GM18499 (cell line): ENCODE measurements around the gene CORO2A.
"Not testable (repeated sequence)": the region's sequence is repeated elsewhere in the genome, so short reads cannot be mapped to it uniquely, and the experiment has no call there.

Experiments
- ATAC-seq: cut with Tn5 transposase; IDR thresholded peaks from one replicate; pipeline ENCODE4 v1.9.1; 2021; ENCODE audit warnings: moderate number of reproducible peaks; ENCODE audit not compliant: insufficient read depth, unreplicated experiment

Gene CORO2A

DNA sequence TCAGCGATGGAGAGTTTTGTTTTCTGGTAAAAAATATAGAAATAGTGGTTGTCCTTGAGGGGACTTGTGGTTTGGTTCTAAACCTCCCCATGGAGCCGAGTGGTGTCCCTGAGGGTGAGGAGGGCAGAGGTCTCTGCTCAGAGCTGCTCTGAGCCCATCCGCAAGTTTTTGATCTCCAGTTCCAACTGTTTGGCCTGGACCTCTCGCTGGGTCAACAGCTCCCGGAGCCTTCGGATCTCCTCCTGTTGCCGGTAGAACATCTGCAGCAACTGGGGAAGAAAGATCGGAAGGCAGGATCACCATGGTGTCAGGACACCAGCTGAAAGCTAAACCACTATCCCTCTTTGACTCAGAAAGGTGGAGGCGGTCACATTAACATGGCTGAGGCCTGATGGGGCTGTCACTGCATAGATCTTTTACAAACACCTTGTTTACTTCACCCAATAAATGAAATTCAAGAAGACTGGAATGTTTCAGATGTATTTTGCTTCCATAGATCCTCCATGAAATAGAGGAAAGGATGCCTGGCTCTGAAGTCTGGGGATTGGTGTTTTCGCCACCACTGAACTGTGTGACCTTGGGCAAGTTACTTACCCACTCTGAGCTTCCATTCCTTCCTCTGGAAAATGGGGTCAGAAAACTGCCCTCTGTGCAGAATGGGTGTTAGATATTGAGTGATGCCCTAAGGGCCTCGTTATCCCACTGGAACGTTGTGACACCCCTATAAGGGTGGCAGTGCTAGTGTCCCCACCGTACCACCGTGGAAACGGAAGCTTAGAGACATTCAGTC lies 67.6 kb downstream of the CORO2A start:
- no peak for ATAC-seq

DNA sequence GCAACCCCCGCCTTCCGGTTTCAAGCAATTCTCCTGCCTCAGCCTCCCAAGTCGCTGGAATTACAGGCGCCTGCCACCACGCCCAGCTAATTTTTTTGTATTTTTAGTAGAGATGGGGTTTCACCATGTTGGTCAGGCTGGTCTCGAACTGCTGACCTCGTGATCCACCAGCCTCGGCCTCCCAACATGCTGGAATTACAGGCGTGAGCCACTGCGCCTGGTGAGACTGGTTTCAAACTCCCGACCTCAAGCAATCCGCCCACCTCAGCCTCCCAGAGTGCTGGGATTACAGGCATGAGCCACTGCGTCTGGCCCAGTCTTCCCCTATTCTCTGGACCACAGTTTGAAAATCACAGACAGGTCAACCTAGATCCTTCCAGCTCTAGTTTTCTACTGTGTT lies 68.3 kb downstream of the CORO2A start:
- ATAC-seq: not testable (repeated sequence)

DNA sequence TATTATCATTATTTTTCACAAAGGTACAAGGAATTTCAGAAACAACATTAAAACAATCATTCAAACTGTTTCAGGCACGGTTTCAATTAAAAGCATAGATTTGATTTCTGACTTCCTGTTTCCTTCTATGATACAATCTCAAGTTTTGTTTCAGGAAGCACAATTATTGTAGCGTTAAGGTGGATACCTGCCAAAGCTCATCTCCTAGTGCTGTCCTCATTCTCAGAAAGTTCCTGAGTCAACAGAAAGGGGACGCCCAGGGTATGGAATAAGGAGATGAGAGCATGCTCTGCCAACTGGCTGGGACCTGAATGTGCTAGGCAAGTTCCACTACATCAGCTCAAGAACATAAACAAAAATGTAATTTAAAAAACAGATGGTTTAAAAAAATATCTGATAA lies 71.4 kb downstream of the CORO2A start:
- ATAC-seq: no peak

DNA sequence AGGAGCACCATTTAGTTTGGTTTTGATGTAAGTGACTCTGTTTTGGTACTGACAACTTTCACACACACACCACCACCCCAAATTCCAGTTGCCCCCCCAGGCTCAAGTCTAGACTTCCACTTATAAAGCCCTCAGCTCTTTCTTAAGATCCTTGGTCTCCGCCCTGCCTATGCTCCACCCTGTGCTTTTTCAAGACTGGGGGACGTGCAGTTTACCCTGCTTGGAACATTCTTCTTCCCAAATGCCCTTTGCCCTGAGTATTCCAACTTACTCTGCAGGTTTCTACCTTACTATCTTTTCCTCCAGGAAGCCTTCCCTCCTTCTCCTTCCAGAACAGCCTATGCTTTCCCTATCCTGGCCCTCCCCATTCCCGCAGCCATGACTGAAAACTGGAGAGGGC lies 72.0 kb downstream of the CORO2A start:
- ATAC-seq: no peak

DNA sequence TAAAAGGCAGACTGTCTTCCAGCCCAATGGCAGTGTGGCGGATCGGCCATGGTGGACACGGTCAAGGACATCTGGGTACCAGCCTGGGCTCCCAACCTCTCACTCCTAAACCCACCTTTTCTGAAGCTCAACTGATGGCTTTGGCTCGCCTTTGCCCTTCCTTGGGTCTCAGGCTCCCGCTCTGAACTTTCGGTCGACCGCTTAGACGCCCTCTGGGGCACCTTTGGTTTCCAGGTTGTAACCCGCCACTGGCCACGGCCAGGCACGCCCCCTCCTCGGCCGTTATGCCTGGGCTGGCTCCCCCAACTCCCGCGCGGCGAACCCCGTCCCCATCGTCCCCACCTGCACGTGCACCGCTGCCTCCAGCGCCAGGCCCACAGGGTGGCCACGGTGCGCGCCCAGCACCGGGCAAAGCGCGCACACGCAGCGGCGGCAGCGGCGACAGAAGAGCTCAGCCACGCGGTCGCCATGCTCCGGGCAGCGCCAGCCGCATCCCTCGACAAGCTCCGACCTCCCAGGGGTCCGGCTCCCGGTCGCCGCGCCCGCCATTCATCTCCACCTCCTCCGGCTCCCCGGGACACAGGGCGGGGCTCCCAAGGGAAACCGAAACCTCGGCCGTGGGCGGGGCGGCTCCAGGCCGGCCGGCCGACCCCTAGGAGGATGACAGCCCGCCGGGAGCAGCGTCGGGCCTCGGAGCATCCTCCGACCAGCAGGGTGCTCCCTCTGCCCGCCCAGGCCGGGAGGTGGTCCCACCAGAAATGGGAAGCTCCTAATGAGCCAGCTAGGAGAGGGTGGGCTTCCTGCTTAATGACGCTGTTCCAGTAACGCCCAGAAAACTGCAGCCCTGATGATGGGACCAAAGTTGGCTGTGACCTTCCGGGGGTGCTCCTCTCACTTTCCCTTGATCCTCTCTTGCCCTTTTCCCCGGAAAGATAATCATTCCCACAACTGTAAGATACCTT lies 73.5 kb downstream of the CORO2A start, which contains the start of gene TRIM14:
Gene TRIM14, minus strand, starts transcription at position 583 of the 962 bp plus-strand sequence. Its CDS starts 34 bp downstream, at position 549.
- ATAC-seq: no peak

DNA sequence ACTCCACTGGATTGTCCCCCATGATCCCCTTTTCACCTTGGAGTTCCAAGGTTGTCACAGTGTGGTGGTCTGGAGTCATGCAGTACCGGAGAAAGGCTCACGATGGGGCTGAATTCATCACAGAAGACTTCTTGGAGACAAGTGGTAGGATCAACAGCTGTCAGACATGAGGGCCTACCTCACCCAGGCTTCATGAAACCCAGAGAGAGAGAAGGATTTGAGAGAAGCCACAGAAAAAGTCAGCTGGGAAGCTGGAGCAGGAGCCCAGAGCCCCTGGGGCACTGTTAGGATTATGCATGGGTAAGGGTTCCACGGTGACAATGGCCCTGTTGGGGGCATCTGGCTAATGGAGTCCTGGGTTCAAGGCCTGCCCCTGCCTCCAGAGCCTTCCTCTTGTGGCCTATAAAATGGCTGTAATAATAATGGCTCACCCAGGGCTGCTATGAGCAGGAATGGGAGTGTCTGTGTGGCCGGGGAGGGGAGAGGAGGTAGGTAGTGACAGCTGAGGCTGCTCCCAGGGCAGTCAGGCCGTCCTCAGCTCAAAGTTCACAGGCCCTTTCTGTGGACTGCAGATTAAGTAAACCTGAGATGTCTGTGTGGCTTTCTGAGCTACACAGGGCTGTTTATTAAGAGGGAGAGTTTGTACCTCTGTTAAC lies 74.3 kb downstream of the CORO2A start:
- ATAC-seq: no peak

DNA sequence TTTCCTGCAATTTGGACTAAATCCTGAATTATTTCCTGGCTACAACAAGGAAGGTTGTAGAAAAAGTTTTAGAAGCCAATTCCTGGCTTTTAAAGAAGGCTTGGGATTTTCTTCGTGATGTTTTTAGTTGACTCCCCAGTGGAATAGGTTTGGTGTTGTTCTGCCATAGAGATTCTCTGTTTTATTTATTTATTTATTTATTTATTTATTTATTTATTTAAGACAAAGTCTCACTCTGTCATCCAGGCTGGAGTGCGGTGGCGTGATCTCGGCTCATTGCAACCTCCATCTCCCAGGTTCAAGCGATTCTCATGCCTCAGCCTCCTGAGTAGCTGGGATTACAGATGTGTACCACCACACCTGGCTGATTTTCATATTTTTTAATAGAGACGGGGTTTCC lies 75.3 kb downstream of the CORO2A start:
- ATAC-seq: not testable (repeated sequence)

DNA sequence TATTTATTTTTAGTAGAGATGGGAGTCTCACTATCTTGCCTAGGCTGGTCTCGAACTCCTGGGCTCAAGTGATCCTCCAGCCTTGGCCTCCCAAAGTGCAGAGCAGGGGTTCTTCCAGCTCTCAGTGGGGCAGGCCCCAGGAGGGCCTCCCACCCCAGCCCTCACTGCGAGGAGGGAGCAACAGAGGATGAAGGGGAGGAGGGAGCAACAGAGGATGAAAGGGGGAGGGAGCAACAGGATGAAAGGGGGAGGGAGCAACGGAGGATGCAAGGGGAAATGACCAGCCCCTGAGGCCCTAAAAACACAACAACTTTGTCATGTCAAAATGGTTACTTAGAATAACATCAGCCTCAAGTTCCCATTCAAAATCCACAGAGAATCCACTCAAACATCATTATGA lies 83.4 kb downstream of the CORO2A start:
- no peak for ATAC-seq

DNA sequence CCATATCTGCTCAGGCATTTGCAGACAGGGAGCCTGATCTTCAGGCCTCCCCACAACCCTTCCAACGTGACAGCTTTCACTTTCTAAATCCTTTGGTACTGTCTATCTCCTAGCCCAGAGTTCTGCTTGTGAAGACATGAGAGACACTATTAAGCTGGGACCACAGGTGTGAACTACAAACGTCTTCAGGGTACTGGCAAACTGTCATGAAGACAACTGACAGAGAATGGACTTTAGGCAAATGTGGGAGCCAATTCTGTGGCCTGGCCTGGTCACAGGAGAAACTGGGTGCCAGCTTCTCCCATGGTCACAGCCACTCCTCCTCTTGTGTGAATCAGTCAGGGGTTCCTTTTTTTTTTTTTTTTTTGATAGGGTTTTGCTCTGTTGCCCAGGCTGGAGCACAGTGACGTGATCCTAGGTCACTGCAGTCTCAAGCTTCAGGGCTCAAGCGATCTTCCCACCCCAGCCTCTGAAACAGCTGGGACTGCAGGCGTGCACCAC lies 83.9 kb downstream of the CORO2A start:
- peak; percentile 55 for ATAC-seq

DNA sequence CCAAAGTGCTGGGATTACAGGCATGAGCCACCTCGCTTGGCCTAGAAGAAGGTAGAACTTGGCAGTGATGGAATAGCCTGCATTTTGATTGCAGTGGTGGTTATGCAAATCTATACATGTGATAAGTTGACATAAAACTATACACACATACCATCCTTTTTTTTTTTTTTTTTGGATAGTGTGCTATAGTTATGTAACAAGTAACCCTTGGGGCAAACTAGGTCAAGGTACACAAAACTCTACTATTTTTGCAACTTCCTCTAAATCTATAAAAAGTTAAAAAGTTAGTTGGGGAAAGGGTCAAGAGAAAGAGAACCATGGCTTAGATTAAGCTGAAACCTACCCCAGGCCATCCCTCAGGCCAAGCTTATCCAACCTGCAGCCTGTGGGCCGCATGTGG lies 84.5 kb downstream of the CORO2A start:
- ATAC-seq: no peak

DNA sequence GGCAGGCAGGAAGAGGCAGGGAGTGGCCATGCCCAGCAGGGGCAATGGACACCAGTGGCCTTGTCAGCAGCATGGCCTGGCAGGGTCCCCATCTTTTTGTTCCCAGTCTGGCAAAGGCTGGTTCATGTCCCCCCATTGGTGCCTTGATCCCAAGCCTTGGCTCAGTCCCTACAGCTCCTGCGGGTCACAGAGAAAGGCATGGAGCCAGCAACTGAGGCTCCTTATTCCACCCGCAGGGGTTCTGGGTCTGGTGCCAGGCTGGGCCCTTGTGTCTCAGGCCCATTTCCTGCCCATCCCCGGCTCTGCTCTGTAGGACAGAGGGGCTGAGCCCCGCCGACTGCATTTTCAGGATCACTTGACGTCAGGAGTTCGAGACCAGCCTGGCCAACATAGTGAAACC lies 87.4 kb downstream of the CORO2A start:
- no peak for ATAC-seq

DNA sequence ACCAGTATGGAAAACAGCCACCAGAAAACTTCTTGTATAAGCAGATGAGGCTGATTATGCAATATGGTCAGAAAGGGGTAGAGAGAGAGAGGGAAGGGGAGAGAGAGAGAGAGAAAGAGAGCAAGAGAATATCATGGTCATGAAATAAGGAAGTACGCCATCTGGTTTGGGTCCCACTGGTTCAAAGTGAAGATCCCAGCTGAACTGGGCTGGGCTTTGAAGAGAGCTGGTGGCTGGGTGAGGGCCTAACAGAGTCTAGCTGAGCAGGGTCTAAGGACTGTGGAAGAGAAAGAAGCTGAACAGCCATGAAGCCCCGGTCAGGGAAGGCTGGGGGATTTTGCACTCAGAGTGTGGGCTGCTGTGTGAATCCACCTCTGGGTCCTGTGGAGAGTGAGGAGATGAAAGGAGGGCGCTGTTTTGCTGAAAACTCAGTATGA lies 88.0 kb downstream of the CORO2A start:
- ATAC-seq: no peak

DNA sequence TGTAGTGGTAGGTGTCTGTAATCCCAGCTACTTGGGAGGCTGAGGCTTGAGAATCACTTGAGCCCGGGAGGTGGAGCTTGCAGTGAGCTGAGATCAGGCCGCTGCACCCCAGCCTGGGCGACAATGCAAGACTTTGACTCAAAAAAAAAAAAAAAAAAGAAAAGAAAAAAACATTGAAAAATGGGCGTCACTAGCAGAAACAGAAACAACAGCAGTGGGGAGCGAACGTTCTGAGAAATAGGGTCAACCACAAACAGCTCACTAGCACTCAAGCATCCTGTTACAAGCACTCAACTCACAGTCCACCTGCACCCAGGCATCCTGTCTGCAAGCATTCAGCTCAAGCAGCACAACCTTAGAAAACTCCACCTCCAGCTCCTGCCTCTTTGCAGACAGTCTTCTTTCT lies 90.6 kb downstream of the CORO2A start:
- ATAC-seq: peak; percentile 97

DNA sequence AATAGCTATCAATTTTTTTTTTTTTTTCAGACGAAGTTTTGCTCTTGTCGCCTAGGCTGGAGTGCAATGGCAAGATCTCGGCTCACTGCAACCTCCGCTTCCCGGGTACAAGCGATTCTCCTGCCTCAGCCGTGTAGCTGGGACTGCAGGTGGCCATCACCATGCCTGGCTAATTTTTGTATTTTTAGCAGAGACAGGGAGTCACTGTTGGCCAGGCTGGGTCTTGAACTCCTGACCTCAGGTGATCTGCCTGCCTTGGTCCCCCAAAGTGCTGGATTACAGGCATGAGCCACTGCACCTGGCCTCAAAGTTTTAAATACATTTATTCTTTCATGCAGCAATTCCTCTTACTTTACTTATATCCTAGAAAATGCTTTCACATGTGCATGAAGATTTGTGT lies 91.0 kb downstream of the CORO2A start:
- no peak for ATAC-seq

DNA sequence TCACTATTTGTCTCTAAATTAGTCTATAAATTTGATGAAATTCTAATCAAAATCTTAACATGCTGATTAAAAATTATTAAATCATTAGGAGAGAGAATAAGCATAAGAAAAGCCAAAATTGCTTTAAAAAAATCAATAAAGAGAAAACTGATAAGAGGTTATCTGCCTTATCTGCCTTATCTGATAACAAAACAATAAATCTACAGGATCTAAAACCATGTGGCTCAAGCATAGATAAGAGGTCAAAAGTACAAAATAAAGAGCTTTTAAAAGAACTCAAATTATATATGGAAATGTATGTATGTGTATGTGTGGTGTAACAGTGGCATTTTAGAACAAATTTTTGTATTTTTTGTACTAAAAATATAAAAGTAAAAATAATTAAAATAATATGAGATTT lies 92.0 kb downstream of the CORO2A start:
- no peak for ATAC-seq

DNA sequence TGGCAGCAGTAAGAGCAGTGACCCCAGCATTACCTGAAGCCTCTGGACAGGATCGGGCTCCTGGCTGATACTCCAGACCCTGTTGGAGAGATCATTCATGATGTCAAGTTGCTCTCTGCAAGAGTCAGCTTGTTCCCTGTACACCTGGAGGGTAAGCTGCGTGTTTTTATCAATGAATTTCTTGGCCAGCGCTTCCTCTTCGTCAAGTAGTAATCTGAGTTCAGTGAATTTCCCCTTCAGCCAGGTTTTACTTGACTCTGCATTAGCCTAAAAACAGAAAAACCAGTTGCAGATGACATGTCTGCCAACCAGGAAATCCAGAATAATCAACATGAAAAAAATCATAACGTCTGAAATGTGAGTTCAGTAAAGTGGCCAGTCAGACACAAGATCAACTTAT lies 92.5 kb downstream of the CORO2A start:
- ATAC-seq: no peak

DNA sequence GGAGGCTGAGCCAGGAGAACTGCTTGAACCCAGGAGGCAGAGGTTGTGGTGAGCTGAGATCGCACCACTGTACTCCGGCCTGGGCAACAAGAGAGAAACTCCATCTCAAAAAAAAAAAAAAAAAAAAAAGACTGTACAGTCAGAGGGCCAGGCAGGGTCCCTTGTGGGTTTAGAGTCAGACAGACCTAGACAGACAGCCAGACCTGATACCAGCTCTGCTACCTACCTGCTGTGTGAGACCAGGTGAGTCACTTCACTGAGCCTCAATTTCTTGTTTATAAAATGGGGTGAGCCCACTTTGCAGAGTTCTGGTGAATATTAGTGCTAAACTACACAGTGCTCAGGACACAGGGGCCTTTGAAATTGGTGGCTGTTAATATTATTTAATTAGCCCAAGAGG lies 93.1 kb downstream of the CORO2A start:
- ATAC-seq: no peak

DNA sequence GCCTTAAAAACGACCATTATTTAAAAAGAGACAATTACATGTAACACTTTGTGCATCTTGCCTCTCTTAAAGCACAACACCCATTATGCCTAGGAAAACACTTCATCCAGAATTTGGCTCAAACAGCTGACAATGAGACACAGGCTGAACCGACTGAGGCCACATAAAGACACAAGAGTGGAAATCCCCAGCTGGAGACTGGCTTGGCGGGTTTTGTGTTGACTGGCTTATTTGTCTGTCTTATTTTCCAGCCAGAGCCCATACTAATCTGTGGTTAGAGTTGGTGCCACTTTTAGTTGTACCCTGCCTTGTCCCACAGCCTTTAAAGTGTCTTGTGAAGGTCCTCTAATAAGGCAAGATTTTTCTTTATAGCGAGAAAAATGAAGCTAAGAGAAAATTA lies 94.6 kb downstream of the CORO2A start:
- no peak for ATAC-seq

DNA sequence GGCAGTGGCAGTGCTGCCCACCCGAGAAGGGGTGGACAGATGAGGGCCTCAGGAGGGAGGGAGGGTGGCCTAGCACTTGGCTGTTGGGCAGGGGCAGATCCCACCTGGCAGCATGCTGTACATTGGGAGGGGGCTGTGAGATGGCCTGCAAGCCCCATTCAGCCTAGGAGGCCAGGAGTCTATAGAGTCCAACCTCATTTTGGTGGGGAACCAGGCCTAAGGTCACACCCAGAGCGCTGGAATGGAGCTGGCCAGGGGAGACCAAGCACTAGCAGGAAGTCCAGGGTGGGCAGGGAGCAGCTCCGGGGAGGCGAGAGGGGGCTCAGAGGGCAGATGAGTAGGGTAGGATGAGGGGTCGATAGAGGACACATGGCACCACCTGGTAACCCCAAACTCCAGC lies 96.3 kb downstream of the CORO2A start:
- no peak for ATAC-seq

DNA sequence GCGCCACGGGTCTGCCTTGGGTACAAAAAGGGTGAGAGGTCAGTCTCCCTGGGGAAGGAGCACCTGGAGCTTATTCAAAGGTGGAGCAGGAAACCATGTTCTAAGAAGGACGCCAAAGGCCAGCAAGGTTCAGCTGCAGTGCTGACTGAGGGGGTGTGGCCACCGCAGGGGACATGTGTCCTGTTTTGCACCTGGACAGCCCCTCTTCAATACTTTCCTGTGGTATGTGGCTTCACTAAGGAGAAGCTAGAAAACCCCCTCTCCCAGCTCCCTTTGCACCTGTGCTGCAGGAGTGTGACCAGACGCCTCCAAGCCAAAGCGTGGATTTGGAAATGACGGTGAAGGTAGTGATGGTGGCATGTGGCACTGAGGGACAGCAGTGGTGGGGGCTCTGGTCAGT lies 97.0 kb downstream of the CORO2A start:
- no peak for ATAC-seq

DNA sequence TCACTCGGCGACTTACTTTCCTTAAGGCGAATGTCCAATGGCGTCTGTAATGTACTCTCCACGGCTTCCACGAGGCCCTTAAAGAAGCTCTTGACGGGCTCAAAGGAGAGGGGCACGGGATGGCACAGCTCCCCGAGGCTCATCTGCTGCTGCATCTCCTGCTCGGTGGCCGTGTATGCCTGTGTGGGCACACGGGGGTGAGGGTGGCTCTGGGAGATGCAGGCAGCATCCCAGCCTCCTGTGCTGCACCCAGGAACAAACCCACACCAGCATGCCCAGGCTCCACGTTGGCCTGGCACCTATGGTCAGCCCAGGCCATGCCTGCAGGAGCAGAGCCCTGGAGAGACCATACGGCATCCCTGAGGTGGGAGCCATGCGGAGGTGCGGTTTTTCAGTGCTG lies 97.6 kb downstream of the CORO2A start:
- ATAC-seq: no peak
